ENCODE measurements around the gene CNOT3.

- TF ChIP-seq CTCF (IDR thresholded peaks at IDR 0.05) = no peak
- TF ChIP-seq POLR2A (IDR thresholded peaks at IDR 0.05) = no peak
Measured at GRCh38 chr19:54133957-54134590, 3.5 kb upstream of the CNOT3 start.

All from prostate gland (tissue), 2 donors.